ENCODE data around the gene NRIP3.

Gene NRIP3

DNA sequence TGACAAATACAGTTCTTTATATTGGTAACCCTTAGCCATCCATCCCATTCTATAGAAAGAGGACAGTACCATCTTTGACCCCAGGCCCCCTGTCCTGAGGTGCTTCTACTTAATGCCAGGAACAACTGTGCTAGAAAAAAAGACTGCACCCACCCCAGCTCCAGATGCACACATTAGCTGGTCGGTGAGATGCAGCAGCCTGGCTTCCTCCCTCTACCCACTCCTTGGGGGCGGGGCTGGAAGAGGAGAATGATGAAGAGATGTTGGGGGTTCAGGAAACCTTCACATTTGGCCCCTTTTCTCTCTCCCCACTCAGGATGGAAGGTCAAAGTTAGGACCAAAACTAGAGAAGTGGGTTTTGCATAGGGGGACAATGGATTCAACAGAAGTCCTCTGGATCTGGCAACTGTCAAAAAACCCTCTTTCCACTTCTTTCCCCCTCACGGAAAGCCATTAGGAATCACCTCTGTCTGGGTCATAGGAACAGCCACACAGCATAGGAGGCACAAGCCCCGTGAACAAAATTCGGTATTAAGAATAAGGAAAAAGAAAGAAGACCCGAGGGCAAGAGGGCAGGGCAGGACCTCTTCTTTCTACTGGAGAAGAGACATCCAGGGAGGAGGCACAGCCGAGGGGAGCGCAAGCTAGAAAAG, 755 bp downstream of the NRIP3 start:
- no peak for DNase-seq (ENCODE audit: extremely low spot score)
- ChIA-PET CTCF (interaction anchor here (0.6 to 2.5 kb wide), 4 partner anchors 9 to 134 kb away, joined by 3 to 14 read pairs (median 3); no protein-coding TSS in a partner anchor), POLR2A (interaction anchor here (0.9 to 1.3 kb wide), 5 partner anchors 9 to 129 kb away, joined by 3 to 4 read pairs (median 3); no protein-coding TSS in a partner anchor)
- TF ChIP-seq SP1 (IDR thresholded peaks at IDR 0.05) (no peak), ARNT (IDR thresholded peaks at IDR 0.05) (no peak), NFRKB (IDR thresholded peaks at IDR 0.05) (no peak), FOXK2 (IDR thresholded peaks at IDR 0.05) (no peak), HDGF (IDR thresholded peaks at IDR 0.05; ENCODE audit: borderline replicate concordance) (no peak), L3MBTL2 (conservative IDR thresholded peaks at IDR 0.05) (no peak), ZNF384 (IDR thresholded peaks at IDR 0.05) (no peak), FOXA1 (IDR thresholded peaks at IDR 0.05) (no peak), FOXM1 (IDR thresholded peaks at IDR 0.05; ENCODE audit: borderline replicate concordance) (no peak), TARDBP (IDR thresholded peaks at IDR 0.05) (no peak), ELF4 (IDR thresholded peaks at IDR 0.05) (no peak), LEF1 (IDR thresholded peaks at IDR 0.05; ENCODE audit: borderline replicate concordance) (no peak), BHLHE40 (IDR thresholded peaks at IDR 0.05; ENCODE audit: borderline replicate concordance) (no peak)
- TF ChIP-seq, protein P1, sequence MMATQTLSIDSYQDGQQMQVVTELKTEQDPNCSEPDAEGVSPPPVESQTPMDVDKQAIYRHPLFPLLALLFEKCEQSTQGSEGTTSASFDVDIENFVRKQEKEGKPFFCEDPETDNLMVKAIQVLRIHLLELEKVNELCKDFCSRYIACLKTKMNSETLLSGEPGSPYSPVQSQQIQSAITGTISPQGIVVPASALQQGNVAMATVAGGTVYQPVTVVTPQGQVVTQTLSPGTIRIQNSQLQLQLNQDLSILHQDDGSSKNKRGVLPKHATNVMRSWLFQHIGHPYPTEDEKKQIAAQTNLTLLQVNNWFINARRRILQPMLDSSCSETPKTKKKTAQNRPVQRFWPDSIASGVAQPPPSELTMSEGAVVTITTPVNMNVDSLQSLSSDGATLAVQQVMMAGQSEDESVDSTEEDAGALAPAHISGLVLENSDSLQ (IDR thresholded peaks at IDR 0.05), result no peak

DNA sequence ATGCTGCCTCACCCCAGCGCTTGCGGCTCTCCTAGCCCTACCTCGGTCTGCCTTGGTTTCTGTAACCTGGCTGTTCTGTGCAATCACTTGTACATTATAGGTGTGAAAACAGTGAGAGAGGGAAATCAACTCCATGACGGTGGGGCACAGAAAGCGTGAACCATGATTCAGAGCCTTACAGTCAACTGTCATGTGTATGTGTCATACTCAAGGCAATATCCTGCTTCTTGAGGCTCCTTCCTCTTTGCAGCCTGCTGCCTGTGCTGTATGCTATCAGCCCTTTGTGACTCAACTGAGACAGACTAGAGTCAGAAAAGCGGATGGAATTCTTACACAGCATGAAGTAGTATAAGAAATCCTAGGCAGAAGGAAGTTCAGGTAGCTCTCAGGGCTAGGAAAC, 2.1 kb downstream of the NRIP3 start:
- POLR2A ChIA-PET, result no interaction called here
- CTCF ChIA-PET, result interaction anchor here (1.1 to 2.5 kb wide), 2 partner anchors 14 to 136 kb away, joined by 3 to 14 read pairs; no protein-coding TSS in a partner anchor
- DNase-seq (ENCODE audit: extremely low spot score), result no peak
- TF ChIP-seq TARDBP (IDR thresholded peaks at IDR 0.05) (no peak), LEF1 (IDR thresholded peaks at IDR 0.05; ENCODE audit: borderline replicate concordance) (no peak)

DNA sequence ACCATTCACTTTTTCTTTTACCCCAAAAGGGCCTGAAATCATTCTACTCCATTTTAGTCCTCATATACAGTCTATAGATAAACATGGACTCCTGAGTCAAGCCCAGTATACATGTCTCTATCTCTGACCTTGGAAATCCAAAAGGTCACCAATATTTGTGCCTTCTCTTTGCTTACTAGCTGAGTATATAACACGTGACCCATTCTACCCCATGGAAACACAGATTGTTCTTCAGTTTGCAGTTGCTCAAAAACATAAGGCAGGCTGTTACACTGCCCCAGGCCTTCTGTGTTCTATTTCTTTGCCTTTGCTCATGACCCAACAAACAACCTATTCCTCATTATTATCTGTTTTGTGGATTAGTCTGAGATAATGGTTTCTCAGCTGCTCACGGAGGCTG, 5.8 kb downstream of the NRIP3 start:
- no peak for TF ChIP-seq LEF1 (IDR thresholded peaks at IDR 0.05; ENCODE audit: borderline replicate concordance)
- TF ChIP-seq FOXM1 (IDR thresholded peaks at IDR 0.05; ENCODE audit: borderline replicate concordance), result no peak
- TF ChIP-seq SP1 (IDR thresholded peaks at IDR 0.05), result no peak
- no peak for TF ChIP-seq SUZ12 (IDR thresholded peaks at IDR 0.05)
- TF ChIP-seq ARNT (IDR thresholded peaks at IDR 0.05), result no peak
- no peak for TF ChIP-seq NFRKB (IDR thresholded peaks at IDR 0.05)
- no peak for TF ChIP-seq BHLHE40 (IDR thresholded peaks at IDR 0.05; ENCODE audit: borderline replicate concordance)
- TF ChIP-seq ZNF384 (IDR thresholded peaks at IDR 0.05), result no peak
- TF ChIP-seq TARDBP (IDR thresholded peaks at IDR 0.05), result no peak
- POLR2A ChIA-PET, result no interaction called here
- no peak for DNase-seq (ENCODE audit: extremely low spot score)
- CTCF ChIA-PET, result no interaction called here

GRCh38 chr11:8997451-8997850, 6.3 kb downstream of the NRIP3 start:
- ChIA-PET CTCF (no interaction called here), POLR2A (no interaction called here)
- no peak for DNase-seq (ENCODE audit: extremely low spot score)
- TF ChIP-seq BHLHE40 (IDR thresholded peaks at IDR 0.05; ENCODE audit: borderline replicate concordance), result no peak
- no peak for TF ChIP-seq ARNT (IDR thresholded peaks at IDR 0.05)
- TF ChIP-seq FOXM1 (IDR thresholded peaks at IDR 0.05; ENCODE audit: borderline replicate concordance), result no peak
- TF ChIP-seq SP1 (IDR thresholded peaks at IDR 0.05), result no peak
- TF ChIP-seq, protein P1 (IDR thresholded peaks at IDR 0.05), result no peak
- TF ChIP-seq NFRKB (IDR thresholded peaks at IDR 0.05), result no peak
- TF ChIP-seq FOXK2 (IDR thresholded peaks at IDR 0.05), result no peak
- no peak for TF ChIP-seq ZNF384 (IDR thresholded peaks at IDR 0.05)
- no peak for TF ChIP-seq SUZ12 (IDR thresholded peaks at IDR 0.05)
- TF ChIP-seq CTBP1 (IDR thresholded peaks at IDR 0.05; ENCODE audit: borderline replicate concordance), result no peak
- TF ChIP-seq HDGF (IDR thresholded peaks at IDR 0.05; ENCODE audit: borderline replicate concordance), result no peak
- no peak for TF ChIP-seq TARDBP (IDR thresholded peaks at IDR 0.05)
- no peak for TF ChIP-seq ELF4 (IDR thresholded peaks at IDR 0.05)
- no peak for TF ChIP-seq FOXA1 (IDR thresholded peaks at IDR 0.05)
- no peak for TF ChIP-seq LEF1 (IDR thresholded peaks at IDR 0.05; ENCODE audit: borderline replicate concordance)
- no peak for TF ChIP-seq L3MBTL2 (conservative IDR thresholded peaks at IDR 0.05)

DNA sequence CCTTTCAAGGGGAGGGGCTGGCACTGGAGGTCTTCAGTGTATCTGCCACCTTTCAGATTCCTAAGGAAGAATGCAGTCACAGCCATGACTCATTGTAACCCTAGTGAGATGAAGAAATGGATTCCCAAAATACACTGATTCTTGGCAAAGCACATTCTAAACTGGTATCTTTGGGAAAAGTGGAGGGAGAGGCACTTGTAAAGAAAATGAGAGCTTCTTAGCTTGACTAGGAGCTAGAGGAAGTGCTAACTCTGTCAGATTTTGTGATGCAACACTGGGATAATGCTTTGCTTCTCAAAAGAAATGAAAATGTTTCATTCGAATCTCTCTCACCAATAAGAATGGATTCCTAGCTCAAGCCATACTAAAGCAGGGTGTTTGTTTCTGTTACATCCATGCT, 14.3 kb downstream of the NRIP3 start:
- CTCF ChIA-PET, result no interaction called here
- TF ChIP-seq TARDBP (IDR thresholded peaks at IDR 0.05), result no peak
- no peak for TF ChIP-seq SUZ12 (IDR thresholded peaks at IDR 0.05)
- no peak for TF ChIP-seq SP1 (IDR thresholded peaks at IDR 0.05)
- no peak for TF ChIP-seq HDGF (IDR thresholded peaks at IDR 0.05; ENCODE audit: borderline replicate concordance)
- no peak for TF ChIP-seq FOXK2 (IDR thresholded peaks at IDR 0.05)
- no peak for TF ChIP-seq FOXA1 (IDR thresholded peaks at IDR 0.05)
- TF ChIP-seq CTBP1 (IDR thresholded peaks at IDR 0.05; ENCODE audit: borderline replicate concordance), result no peak
- TF ChIP-seq FOXM1 (IDR thresholded peaks at IDR 0.05; ENCODE audit: borderline replicate concordance), result no peak
- no peak for TF ChIP-seq LEF1 (IDR thresholded peaks at IDR 0.05; ENCODE audit: borderline replicate concordance)
- no peak for TF ChIP-seq BHLHE40 (IDR thresholded peaks at IDR 0.05; ENCODE audit: borderline replicate concordance)
- POLR2A ChIA-PET, result no interaction called here
- DNase-seq (ENCODE audit: extremely low spot score), result no peak

- CTCF ChIA-PET, result interaction anchor here (1.1 kb wide), 1 partner anchor 149 kb away, joined by 3 read pairs; no protein-coding TSS in a partner anchor
- POLR2A ChIA-PET, result interaction anchor here (1.3 kb wide), 1 partner anchor 24 kb away, joined by 5 read pairs; the partner anchor contains the start of gene TMEM9B
- DNase-seq (ENCODE audit: extremely low spot score), result no peak
- no peak for TF ChIP-seq LEF1 (IDR thresholded peaks at IDR 0.05; ENCODE audit: borderline replicate concordance)
- TF ChIP-seq ELF4 (IDR thresholded peaks at IDR 0.05), result no peak
- TF ChIP-seq SUZ12 (IDR thresholded peaks at IDR 0.05), result no peak
These were observed 15.2 kb downstream of the NRIP3 start for GRCh38 chr11:8988329-8989234.

Measured in HEK293T (cell line).